GM03348 (cell line): Measurements from ENCODE around the gene MFAP4.

Experiments used
- DNase-seq: peaks from one replicate; pipeline ENCODE4 v3.0.0; 2012; ENCODE audit warnings: low spot score

MFAP4 gene

DNA sequence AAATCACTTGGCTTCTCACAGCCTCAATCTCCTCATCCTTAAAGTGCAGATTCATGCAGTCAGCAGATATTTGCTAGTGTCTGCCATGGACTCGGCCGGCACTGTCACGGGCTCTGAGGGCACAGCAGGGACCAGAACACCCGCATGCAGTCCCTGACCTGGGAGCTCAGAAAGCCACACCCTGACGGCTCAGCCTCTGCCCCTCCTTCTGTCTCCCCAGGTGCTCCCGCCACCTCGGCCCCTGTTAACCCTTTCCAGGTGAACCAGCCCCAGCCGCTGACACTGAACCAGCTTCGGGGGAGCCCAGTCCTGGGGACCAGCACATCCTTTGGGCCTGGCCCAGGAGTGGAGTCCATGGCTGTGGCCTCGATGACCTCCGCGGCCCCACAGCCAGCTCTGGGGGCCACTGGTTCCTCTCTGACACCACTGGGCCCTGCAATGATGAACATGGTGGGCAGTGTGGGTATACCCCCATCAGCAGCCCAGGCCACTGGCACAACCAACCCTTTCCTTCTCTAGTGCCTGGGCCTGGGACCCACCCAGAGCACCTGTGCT, 53.2 kb downstream of the MFAP4 start:
- DNase-seq = no peak
